GM12891 (cell line): ENCODE measurements around the gene OR2H1.

Source experiments
- POLR2A ChIP-seq: IDR thresholded peaks from 2 replicates; pipeline ENCODE4 v1.6.1; 2011; ENCODE audit warnings: low read depth, low read length, control low read depth
- POLR2AphosphoS5 ChIP-seq: IDR thresholded peaks from 2 replicates; pipeline ENCODE4 v1.6.1; 2011; ENCODE audit warnings: low read depth, low read length, control low read depth
- POU2F2 ChIP-seq: IDR thresholded peaks from 2 replicates; pipeline ENCODE4 v1.6.1; 2011; ENCODE audit warnings: low read depth, mild to moderate bottlenecking, control low read depth, low read length, moderate library complexity
- TAF1 ChIP-seq: IDR thresholded peaks from 2 replicates; pipeline ENCODE4 v1.6.1; 2011; ENCODE audit warnings: low read depth, low read length, control low read depth

GRCh38 chr6:29509711-29510110 is 52.8 kb downstream of the OR2H1 start:
- TF ChIP-seq POLR2AphosphoS5, result no peak
- TF ChIP-seq POLR2A, result no peak
- no peak for TF ChIP-seq POU2F2
- no peak for TF ChIP-seq TAF1
